AG04449 (cell line): Measurements from ENCODE around the gene IFNA5.

Source experiments
- CTCF ChIA-PET: fragments of 350-600 bp; formaldehyde crosslinking; extraction: SDS; loops from one replicate; lab custom pipeline; 2021; ENCODE audit warnings: antibody characterized with exemption; lab: Yijun Ruan, JAX
- POLR2A ChIA-PET: fragments of 400-600, 350-600 bp; formaldehyde crosslinking; extraction: SDS; loops from one replicate; lab custom pipeline; 2020; ENCODE audit warnings: antibody characterized with exemption, inconsistent platforms; lab: Yijun Ruan, JAX
- DNase-seq: peaks from one replicate; pipeline ENCODE4 v3.0.0-alpha.2; 2010; ENCODE audit warnings: low read depth, low spot score
- H3K4me3 ChIP-seq: 2 replicates; pipeline ENCODE4 v1.5.1; 2011; ENCODE audit warnings: low read depth, mild to moderate bottlenecking, control low read depth, low read length
- TF ChIP-seq, protein P1 (sequence below): IDR thresholded peaks from one replicate; pipeline ENCODE4 v1.5.1; 2011; ENCODE audit warnings: mild to moderate bottlenecking, moderate library complexity, low read length, control low read depth, inconsistent platforms; ENCODE audit not compliant: insufficient read depth; ENCODE audit errors: missing control alignments

IFNA5 gene

GRCh38 chr9:21311889-21312288 is 6.8 kb upstream of the IFNA5 start:
- no peak for DNase-seq
- ChIA-PET POLR2A (no interaction called here), CTCF (no interaction called here)
- H3K4me3 ChIP-seq = no peak overlapping the region
- TF ChIP-seq, protein P1, sequence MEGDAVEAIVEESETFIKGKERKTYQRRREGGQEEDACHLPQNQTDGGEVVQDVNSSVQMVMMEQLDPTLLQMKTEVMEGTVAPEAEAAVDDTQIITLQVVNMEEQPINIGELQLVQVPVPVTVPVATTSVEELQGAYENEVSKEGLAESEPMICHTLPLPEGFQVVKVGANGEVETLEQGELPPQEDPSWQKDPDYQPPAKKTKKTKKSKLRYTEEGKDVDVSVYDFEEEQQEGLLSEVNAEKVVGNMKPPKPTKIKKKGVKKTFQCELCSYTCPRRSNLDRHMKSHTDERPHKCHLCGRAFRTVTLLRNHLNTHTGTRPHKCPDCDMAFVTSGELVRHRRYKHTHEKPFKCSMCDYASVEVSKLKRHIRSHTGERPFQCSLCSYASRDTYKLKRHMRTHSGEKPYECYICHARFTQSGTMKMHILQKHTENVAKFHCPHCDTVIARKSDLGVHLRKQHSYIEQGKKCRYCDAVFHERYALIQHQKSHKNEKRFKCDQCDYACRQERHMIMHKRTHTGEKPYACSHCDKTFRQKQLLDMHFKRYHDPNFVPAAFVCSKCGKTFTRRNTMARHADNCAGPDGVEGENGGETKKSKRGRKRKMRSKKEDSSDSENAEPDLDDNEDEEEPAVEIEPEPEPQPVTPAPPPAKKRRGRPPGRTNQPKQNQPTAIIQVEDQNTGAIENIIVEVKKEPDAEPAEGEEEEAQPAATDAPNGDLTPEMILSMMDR = no peak

DNA sequence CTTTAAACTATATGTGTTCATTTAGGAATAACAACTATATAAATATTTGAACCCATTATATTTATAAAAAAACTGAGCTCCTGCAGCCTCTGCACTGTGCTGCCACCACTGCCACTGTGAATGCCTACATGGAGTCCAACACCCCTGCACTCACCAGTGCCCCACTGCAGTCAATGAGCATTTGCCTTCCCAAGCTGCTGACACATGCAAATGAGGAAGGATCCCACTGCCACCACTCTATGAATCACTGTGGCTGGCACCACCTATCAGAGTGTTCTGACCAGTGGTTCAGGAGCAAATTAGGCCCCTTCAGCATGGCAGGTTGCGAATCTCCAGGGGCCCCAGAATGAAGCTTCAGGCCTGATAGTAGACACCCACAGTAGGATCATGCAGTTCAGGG is 9.1 kb downstream of the IFNA5 start:
- CTCF ChIA-PET = interaction anchor here (1.1 to 1.3 kb wide), 2 partner anchors 10 to 43 kb away, joined by 4 read pairs; no protein-coding TSS in a partner anchor
- POLR2A ChIA-PET = no interaction called here
- no peak overlapping the region for H3K4me3 ChIP-seq
- DNase-seq = no peak
- TF ChIP-seq, protein P1 = no peak

- no peak overlapping the region for H3K4me3 ChIP-seq
- TF ChIP-seq, protein P1 = no peak
- no peak for DNase-seq
- ChIA-PET POLR2A (no interaction called here), CTCF (interaction anchor here (1.3 to 1.5 kb wide), 2 partner anchors 31 to 42 kb away, joined by 3 to 4 read pairs; no protein-coding TSS in a partner anchor)
Observed at GRCh38 chr9:21294904-21295538, 10.1 kb downstream of the IFNA5 start.

GRCh38 chr9:21294364-21294774 is 10.7 kb downstream of the IFNA5 start:
- TF ChIP-seq, protein P1 = no peak
- ChIA-PET POLR2A (no interaction called here), CTCF (interaction anchor here (1.3 to 1.5 kb wide), 2 partner anchors 32 to 41 kb away, joined by 3 to 4 read pairs; no protein-coding TSS in a partner anchor)
- H3K4me3 ChIP-seq = no peak overlapping the region
- no peak for DNase-seq

DNA sequence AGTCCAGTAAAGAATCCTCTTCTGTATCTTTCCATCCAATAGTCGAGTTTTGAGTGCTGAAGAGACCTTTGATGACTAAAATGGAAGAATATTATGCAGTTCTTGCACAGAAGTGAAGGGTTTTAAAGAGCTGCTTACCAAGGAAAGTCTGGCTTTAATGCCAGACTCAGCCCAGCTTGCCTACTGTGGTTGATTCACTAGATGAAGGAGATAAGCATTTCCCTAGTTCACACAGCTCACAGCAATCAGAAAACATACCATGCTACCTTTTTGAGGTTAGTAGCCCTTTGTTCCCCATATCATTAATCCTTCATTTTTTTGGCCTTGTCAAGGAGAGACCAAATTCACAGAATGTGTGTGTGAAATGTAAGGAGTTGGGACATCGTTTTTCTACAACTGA is 15.3 kb downstream of the IFNA5 start:
- DNase-seq = no peak
- CTCF ChIA-PET = interaction anchor here (0.7 kb wide), 1 partner anchor 42 kb away, joined by 4 read pairs; no protein-coding TSS in a partner anchor
- POLR2A ChIA-PET = no interaction called here
- TF ChIP-seq, protein P1 = no peak
- H3K4me3 ChIP-seq = no peak overlapping the region

DNA sequence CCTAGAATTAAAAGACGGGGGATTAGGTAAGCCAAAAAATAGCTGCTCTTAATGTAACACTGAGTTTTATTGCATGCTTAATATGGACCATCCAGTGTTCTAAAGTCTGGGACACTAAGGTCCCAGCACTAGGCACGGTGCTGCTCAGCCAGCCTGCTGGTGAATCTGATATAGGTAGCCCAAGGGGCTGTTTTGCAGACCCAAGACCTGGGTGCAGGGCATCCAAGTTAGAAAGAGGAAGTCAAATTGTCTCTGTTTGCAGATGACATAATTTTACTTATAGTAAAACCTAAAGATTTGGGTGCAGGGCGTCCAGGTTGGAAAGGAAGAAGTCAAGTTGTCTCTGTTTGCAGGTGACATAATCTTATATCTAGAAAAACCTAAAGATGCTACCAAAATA is 17.8 kb downstream of the IFNA5 start:
- H3K4me3 ChIP-seq = no peak overlapping the region
- CTCF ChIA-PET = no interaction called here
- POLR2A ChIA-PET = no interaction called here
- no peak for DNase-seq
- TF ChIP-seq, protein P1 = no peak
